NB4 (cell line): Measurements from ENCODE around the gene MRPL45.

Experiments used
- DNase-seq: peaks from one replicate; pipeline ENCODE4 v3.0.0; 2010; ENCODE audit warnings: low read depth
- H3K4me3 ChIP-seq: one replicate; pipeline ENCODE4 v1.5.1; 2011; ENCODE audit warnings: mild to moderate bottlenecking, low read depth, low read length, moderate library complexity
- MYC ChIP-seq: IDR thresholded peaks from 2 replicates; pipeline ENCODE4 v1.6.1; 2011; ENCODE audit warnings: low read depth, low read length
- POLR2A ChIP-seq: IDR thresholded peaks from 2 replicates; pipeline ENCODE4 v1.6.1; 2011; ENCODE audit warnings: mild to moderate bottlenecking; ENCODE audit not compliant: insufficient read length; ENCODE audit errors: extremely low read depth
- TF ChIP-seq, protein P1 (sequence below): IDR thresholded peaks from 2 replicates; pipeline ENCODE4 v1.6.1; 2011; ENCODE audit warnings: low read depth, low read length
- TF ChIP-seq, protein P2 (sequence below): IDR thresholded peaks from one replicate; pipeline ENCODE4 v1.5.1; 2012; ENCODE audit warnings: low read depth, low read length

MRPL45 gene

DNA sequence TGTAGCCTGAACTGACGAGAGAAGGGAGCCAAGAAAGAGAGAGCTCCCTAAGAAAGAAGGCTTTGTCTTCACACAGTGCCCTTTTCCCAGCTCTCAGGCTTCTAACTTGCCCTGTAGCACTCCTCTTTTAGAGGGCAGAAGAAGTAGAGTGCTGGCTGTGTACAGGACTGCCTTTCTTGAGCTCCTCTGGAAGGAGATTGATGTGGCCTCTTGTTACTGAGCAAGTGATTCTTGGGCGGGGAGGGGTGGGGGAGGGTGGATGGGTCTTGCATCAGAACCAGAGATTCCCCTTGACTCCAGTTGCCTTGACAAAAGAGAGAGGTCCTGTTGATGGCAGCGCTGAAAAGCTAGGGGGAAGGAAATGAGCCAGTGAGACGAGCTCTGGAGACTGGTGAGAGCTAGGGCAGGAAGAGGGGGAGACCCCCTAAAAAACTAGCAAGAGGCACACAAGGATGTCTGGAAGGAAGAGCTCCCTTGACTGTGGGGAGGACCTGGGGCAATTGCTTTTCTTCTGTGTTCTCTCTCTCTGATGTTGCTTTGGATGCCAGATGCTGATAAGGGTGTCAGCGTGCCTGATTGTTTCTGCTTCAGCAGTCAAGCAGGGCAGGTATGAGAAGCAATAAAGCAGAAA is 28.4 kb downstream of the MRPL45 start:
- no peak for DNase-seq
- TF ChIP-seq, protein P1, sequence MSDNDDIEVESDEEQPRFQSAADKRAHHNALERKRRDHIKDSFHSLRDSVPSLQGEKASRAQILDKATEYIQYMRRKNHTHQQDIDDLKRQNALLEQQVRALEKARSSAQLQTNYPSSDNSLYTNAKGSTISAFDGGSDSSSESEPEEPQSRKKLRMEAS, result no peak
- TF ChIP-seq POLR2A, result no peak
- TF ChIP-seq, protein P2, sequence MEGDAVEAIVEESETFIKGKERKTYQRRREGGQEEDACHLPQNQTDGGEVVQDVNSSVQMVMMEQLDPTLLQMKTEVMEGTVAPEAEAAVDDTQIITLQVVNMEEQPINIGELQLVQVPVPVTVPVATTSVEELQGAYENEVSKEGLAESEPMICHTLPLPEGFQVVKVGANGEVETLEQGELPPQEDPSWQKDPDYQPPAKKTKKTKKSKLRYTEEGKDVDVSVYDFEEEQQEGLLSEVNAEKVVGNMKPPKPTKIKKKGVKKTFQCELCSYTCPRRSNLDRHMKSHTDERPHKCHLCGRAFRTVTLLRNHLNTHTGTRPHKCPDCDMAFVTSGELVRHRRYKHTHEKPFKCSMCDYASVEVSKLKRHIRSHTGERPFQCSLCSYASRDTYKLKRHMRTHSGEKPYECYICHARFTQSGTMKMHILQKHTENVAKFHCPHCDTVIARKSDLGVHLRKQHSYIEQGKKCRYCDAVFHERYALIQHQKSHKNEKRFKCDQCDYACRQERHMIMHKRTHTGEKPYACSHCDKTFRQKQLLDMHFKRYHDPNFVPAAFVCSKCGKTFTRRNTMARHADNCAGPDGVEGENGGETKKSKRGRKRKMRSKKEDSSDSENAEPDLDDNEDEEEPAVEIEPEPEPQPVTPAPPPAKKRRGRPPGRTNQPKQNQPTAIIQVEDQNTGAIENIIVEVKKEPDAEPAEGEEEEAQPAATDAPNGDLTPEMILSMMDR, result no peak
- no peak for TF ChIP-seq MYC
- no peak overlapping the region for H3K4me3 ChIP-seq

DNA sequence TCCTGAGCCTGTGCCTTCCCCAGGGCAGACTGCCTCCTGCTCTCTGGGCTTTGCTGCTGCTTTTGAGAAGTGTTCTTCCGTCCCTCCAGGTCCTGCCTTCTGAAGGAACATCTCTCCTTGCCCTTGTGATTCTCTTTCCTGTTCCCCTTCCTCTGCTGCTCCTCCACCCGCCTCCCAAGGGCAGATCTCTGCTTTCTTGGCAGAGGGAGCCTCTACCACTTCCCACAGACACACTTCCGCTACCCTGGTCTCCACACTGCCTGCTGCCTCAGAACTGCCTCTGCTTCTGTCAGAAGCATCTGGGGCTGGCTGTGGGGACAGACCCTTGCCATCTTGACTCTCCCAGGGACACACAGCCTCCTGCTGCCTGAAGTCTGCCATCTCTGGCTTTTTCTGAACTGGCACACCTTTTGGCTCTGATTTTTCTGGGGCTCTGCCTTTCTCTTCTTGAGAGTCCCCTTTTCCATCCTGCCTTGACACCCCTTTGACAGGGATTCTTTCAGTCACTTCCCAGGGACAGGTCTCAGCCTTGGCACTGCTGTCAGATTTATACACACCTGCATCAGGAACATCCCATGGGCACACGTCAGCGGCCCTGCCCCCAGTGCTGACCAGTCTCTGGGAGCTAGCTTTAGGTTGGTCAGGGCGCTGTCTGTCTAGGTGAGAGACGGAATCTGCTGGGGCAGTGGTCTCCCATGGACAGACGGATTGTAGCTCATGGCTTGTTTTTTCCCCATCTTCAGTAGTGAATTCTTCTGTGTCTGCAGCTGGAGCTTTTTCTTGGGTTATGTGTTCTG is 30.2 kb downstream of the MRPL45 start:
- DNase-seq, result peak; percentile 40
- TF ChIP-seq, protein P1, result no peak
- TF ChIP-seq, protein P2, result no peak
- no peak for TF ChIP-seq POLR2A
- H3K4me3 ChIP-seq, result no peak overlapping the region

DNA sequence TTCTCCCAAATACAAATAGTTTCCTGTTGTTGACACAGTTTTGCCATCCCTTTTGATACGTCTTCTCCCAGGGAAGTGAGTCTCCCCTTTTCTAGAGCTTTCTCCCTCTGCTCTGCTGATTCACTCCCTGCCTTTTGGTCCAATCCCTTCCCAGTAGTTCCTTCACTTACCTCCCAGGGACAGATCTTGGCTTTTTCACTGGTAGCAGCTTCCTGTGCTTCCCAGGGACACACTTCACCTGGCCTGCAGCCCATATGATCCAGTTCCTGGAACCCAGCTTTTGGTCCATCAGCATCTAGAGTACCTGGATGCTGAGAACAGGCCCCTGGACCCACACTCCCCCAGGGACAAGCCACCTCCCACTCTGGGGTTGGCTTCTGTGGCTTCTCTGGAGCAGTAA is 31.0 kb downstream of the MRPL45 start:
- TF ChIP-seq POLR2A (no peak), MYC (no peak)
- TF ChIP-seq, protein P1, result no peak
- TF ChIP-seq, protein P2, result no peak
- no peak overlapping the region for H3K4me3 ChIP-seq

DNA sequence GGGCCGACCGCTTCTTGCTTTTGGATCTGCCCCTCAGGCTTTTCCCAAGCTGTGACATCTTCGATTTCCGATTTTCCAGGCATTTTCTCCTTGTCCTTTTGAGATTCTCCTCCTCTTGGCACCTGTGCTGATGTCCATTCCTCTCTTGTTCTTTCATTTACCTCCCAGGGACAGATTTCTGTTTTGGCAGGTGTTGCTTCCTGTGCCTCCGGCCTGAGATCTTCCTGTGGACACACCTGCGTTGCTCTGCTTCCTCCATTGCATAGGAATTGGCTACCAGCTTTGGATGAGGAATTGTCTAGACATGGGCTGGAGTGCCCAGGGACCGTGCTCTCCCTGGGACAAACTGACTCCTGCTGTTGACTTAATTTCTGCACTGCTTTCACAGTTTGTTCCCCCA is 31.7 kb downstream of the MRPL45 start:
- TF ChIP-seq, protein P1, result no peak
- TF ChIP-seq POLR2A, result no peak
- TF ChIP-seq, protein P2, result no peak
- TF ChIP-seq MYC, result no peak
- H3K4me3 ChIP-seq, result no peak overlapping the region
- no peak for DNase-seq

More for the DNA sequence above, 31.0 kb downstream of the MRPL45 start:
- DNase-seq, result no peak

DNA sequence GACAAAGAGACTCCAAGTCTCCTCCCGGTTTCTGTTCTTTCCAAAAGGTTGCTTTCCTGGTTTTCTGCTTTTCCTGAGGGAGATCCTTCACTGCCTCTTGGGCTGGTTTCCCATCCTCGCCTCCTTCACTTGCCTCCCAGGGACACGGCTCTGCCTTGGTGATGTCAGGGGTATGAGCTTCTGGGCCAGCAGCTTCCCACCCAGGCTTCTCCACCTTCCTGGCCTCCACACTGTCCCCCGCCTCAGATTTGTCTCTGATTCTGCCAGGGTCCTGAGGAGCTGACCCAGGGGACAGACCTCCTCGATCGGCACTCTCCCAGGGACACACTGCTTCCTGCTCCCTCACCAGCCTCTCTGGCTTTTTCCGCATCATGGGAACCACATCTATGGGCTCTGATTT is 32.3 kb downstream of the MRPL45 start:
- DNase-seq, result no peak

More for the DNA sequence above, 32.3 kb downstream of the MRPL45 start:
- no peak for TF ChIP-seq POLR2A
- TF ChIP-seq, protein P2, result no peak
- TF ChIP-seq MYC, result no peak
- TF ChIP-seq, protein P1, result no peak
- H3K4me3 ChIP-seq, result no peak overlapping the region
